Activated gamma-delta T cell (primary cell): ENCODE measurements around the gene ATG101.
A peak's percentile ranks its signal among the peaks of the same experiment; 100 is the strongest.

Source experiments
- DNase-seq: peaks from one replicate; lab custom pipeline; 2025; lab: John Stamatoyannopoulos, UW

The ATG101 gene

DNA sequence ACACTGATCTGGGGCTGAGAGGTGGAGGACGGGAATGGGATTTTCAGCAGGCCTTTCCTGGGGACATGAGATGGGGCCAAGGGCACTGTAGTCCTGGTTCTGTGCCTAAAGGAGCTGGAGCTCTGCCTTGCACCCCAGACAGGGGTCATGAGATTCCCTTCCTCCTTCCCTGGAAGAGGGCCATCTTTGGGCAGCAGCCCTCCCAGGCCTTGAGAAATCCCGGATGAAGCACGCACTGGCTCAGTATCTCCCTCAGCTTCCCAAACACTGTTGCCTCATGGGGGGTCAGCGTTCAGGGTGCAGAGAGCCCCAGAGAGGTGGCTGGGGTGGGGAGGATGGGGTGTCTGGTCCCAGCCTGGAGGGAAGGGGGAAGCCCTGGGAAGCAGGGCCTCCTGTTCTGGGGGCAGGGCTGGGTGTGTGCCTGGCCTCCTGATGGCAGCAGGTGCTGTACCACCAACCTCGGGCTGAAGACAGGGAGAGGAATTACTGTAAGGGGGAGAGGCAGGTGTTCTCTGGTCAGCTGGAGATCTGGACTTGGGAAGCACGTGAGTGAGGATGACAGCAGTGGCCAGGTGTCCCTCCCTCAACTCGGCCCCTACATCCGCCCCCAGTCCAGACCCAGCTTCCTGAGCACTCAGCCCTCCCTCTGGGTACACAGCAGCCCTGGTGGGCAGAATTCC, 26.9 kb upstream of the ATG101 start:
- no peak for DNase-seq

DNA sequence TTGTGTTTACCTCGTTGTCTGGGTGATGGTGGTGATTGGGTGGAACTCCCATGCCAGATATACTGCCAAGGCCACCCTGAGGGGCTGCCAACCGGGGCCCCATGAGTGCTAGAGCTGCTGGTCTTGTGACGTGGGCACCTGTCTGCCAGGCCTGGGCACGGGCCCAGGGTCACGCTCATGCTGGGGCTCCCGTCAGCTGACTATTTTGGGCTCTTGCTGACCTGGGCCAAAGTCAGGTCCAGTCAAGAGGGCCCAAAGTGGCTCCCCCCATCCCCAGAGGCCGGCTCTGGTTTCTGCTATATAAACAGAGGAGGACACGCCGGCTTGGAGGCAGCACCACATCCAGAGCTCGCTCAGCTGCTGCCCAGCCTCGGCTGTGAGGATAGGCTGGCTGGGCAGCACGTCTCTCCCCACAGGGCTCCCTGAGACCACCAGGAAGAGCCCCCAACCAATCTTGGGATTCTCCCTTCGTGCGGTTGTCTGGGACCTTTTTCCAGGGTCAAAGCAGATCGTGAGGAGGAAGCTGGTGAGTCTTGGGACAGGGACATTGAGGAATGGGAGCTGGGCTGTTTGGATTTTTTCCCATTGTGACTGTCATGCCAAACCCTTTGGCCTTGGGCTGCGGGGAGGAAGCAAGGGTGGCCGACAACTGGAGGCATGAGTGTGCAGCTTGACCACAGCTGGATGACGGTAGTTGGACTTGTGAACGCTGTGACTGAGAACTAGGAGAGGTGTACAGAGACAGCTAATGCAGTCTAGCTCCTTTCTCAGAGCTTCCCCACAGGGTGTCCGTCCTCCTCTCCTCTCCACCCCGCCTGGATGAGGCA, 26.2 kb upstream of the ATG101 start:
- no peak for DNase-seq

DNA sequence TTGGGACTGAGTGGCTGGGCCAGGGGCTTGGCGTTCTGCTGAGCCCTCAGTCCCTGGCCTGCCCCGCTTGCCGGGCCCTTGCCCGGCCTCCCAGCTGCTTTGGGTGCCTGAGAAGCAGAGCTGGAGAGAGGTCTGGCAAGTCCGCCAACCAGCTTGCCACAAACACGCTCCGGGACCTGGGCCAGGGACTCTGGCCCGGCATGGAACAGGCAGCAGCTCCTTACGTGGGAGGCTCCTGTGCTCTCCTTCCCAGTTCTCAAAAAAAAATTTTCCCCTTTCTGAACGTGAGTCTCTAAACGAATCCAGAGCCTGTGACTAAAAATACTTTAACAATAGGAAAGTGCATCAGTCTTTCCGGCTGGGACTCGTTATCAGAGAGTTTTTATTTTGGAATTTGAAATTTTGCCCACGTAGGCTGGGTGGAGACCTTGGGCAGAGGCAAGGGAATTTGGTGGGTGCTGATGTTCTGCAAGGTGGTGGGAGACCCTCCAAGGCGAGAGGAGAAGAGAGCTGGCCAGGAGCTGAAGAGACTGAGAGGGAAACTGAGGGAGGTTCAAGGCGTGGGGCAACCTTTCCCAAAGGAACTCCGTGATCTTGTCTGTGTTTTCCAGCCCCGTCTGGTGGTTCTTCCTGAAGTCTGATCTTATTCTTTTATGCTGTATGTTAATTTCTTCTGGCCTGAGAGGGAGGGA, 25.3 kb upstream of the ATG101 start:
- no peak for DNase-seq

DNA sequence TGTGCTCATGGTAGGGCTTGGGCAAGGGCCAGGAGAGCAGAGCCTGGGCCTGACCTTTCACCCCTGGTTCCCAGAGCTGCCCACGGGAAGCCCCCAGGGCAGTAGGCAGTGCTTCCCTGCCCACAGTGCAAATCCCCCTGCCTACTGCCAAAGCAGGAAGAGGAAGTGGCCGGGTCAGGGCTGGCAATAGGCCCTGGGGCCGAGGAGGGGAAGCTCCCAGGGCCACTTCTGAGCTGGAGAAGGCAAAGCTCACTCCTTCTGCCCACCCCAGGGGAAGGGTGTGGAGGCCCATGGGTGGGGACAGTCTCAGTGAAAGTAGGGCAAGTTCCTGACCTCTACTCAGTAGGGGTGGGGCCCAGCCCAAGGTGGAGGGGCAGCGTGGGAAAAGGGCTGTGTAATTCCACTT, 24.0 kb upstream of the ATG101 start:
- no peak for DNase-seq

DNA sequence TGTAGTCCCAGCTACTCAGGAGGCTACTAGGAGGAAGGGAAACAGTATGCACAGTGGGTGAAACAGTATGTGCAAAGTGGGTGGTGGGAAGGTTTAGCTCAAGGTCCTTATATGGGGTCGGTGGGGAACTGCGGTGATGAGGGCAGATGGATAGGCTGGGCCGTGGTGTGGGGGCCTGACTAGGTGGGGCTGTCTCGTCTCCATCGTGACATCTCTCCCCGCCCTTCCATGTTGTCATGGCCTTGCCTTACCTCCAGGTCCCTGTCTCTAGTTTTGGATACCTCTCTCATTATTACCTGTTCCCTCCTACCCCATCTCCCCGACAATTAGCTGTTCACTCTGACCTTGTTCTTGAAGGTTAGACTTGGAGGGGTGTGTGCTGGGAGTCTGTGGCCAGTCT, 22.9 kb upstream of the ATG101 start:
- no peak for DNase-seq

DNA sequence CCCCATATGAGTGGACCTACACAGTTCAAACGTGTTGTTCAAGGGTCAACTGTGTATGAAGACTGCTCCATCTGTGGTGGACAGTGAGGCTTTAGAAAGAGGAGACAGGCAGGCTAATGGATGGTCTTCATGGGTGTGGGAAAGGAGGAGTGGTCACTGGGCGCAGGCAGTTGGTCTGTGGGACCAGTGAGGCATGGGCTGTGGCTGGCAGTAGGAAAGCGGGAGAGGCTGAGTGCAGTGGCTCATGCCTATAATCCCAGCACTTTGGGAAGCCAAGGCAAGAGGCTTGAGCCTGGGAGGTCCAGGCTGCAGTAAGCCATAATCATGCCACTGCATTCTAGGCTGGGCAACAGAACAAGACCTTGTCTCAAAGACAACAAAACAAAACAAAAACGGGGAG, 20.5 kb upstream of the ATG101 start:
- DNase-seq = no peak

DNA sequence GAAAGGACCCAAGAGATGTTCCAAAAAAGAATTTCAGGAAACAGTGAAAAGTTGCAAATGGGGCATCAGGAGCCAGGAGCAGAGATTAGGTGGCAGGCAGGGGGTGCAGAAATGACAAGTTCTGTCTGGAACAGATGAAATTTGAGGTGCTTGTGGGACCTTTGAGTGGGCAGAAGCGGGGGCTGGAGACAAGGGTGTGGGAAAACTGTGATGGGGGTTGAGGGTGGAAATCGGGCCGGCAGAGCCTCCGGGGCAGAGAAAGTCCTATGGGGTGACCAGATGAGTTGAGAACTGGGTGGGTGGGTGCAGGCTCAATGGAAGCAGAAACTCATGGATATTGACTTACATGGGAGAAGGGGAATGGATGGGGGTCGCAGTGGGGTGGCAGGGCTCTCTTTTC, 20.1 kb upstream of the ATG101 start:
- DNase-seq = no peak

DNA sequence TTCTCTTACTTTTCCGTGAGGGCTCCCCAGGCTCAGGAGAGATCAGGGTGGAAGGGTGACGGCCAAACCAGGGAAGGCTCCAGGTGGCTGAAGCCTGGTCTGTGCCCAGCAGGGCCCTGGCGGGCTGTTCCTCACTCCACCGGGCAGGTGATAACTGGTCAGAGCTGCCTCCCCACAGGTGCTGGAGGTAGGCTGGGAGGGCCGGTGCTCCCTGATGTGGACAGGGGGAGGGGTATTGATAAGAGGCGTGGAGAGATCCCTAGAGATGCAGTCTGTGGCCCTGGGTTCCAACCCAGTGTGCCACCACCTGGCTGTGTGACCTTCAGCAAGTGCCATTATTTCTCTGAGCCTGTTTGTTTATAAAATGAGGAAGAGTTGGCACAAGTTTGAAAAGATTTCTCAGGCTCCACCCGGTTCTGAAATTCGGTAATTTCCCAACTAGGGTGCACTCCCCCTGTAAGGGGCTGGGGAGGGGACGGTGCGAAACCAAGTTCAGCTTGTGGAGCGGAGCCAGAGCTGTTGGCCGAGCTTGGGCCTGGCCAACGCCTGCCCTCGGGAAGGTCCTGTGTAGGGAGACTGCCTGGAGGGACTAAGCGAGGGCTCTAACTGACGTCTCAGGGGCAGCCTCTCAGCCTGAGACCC, 19.5 kb upstream of the ATG101 start:
- no peak for DNase-seq

DNA sequence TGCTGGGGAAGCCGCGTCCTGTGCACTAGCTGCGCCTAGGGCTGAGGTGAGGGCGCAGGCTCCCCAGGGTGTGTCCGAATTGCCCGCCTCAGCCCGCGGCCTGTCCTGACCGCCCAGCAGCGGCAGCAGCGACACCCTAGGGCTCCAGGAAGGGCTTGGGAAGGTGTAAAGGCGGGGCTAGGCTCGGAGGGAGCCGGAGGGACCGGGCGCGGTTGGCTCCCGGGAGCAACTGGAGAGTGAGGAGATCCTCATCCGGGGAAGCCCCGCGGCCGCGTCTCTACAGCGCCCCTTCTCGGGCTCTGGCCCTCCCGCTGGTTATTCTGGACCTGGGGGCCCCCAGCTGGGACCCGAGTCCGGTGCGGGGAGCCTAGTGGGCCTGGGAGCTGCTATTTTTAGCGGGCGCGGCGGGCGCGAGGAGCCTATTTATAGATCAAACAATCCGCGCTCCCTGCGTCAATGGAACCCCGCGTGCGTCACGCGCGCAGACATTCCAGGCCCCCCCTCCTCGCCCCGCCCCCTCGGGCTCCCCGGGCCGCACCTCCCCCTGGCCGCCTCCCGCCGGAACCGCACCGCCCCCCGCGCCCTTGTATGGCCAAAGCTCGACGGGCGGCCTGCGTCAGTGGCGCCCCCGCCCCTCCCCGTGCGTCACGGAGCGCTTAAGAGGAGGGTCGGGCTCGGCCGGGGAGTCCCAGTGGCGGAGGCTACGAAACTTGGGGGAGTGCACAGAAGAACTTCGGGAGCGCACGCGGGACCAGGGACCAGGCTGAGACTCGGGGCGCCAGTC, 18.8 kb upstream of the ATG101 start, which contains the start of gene NR4A1:
Gene NR4A1 (plus strand): TSS at position 685 of the 784 bp plus-strand sequence. CDS start 2,887 bp downstream, outside the sequence.
- peak; percentile 100 for DNase-seq

DNA sequence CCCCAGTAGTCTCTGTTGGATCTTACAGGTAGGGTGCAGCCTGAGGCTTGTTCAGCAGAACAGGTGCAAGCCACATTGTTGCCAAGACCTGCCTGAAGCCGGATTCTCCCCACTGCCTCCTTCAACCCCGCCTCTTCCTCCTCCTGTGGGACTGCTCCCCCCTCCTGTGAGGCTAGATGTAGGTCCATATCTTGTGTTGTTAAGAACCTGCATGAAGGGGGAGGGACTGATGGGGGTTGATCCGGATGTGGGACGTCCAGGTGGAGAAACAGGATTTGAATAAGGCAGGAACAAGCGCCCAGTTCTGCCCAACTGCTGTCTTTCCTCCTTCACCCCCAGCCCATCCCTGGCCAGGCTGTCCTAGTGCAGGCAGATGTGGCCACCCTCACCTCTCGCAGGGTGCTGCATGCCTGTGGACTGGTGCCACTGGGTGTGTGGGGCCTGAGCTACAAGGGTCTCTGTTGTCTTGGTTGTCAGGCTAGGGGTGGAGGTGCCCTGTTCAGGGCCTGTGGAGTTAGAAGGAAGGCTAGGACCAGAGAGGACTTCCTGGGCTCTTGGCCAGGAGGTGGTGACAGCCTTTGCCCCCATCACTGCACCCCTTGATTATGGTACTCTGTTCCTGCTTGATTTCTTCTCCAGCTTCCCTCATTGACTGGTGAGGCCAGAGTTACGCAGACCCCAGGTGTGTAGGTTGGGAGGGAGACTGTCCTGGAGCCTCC, 17.2 kb upstream of the ATG101 start:
- DNase-seq = no peak

DNA sequence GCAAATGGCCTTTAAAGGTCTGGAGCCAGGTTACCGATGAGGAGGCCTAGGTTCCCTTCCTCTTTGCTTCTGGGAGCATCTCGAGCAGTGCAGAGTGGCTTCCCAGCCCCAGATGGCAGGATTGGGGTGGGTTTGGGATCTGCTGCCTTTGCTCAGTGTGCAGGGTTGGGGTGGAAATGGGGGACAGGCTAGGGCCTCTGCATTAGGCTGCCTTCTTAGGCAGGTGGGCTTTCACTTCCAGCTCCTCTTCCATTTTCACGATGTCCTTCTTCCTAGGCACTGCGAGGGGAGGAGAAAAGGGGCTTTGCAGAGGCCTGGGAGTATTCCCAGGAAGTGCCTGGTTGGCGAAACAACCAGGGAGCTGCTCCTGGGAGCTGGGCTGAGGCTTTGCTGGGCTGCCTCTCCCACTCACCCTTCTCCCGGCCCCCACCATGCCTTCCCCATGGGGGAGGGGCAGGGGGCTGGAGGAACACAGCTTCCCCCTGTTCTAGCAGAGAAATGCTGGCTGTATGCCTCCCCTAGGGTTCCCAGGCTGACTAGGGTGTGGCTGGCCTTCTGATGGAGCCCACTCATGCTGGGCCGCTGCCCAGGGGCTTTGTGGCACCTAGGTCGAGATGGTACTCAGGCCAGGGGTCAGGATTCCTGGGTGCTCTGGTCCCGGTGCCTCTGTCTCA, 16.1 kb upstream of the ATG101 start:
- DNase-seq = no peak

DNA sequence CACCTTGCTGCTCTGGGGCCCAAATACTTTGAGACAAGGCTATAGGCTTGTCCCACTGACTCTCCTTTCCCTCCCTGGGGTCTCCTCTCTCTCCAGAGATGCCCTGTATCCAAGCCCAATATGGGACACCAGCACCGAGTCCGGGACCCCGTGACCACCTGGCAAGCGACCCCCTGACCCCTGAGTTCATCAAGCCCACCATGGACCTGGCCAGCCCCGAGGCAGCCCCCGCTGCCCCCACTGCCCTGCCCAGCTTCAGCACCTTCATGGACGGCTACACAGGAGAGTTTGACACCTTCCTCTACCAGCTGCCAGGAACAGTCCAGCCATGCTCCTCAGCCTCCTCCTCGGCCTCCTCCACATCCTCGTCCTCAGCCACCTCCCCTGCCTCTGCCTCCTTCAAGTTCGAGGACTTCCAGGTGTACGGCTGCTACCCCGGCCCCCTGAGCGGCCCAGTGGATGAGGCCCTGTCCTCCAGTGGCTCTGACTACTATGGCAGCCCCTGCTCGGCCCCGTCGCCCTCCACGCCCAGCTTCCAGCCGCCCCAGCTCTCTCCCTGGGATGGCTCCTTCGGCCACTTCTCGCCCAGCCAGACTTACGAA, 15.4 kb upstream of the ATG101 start:
- DNase-seq = no peak

DNA sequence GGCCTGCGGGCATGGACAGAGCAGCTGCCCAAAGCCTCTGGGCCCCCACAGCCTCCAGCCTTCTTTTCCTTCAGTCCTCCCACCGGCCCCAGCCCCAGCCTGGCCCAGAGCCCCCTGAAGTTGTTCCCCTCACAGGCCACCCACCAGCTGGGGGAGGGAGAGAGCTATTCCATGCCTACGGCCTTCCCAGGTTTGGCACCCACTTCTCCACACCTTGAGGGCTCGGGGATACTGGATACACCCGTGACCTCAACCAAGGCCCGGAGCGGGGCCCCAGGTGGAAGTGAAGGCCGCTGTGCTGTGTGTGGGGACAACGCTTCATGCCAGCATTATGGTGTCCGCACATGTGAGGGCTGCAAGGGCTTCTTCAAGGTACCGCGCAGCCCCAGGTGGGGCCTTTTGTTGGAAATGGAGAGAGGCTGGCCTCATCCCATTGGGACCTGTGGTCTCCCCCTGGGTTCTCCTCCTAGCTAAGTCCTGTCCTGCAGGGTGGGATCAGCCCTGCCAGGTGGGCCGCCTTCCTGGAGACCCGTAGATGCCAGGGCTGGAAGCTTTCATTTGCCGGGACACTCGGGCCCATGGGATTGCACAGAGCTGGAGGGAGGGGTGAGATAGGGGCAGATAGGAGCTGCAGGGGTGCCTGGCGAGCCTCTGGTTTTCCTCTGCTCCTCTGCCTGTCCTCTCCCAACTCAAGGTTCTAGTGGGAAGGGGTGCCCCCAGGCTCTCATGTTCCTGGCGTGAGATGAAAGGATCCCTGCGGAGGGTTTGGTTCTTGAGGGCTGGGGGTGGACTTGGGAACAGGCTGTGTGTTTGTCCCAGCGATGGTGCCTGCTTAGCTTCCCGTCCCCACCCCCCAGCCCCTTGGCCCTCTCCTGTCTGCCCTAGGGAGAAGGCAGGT, 14.7 kb upstream of the ATG101 start:
- DNase-seq = no peak

DNA sequence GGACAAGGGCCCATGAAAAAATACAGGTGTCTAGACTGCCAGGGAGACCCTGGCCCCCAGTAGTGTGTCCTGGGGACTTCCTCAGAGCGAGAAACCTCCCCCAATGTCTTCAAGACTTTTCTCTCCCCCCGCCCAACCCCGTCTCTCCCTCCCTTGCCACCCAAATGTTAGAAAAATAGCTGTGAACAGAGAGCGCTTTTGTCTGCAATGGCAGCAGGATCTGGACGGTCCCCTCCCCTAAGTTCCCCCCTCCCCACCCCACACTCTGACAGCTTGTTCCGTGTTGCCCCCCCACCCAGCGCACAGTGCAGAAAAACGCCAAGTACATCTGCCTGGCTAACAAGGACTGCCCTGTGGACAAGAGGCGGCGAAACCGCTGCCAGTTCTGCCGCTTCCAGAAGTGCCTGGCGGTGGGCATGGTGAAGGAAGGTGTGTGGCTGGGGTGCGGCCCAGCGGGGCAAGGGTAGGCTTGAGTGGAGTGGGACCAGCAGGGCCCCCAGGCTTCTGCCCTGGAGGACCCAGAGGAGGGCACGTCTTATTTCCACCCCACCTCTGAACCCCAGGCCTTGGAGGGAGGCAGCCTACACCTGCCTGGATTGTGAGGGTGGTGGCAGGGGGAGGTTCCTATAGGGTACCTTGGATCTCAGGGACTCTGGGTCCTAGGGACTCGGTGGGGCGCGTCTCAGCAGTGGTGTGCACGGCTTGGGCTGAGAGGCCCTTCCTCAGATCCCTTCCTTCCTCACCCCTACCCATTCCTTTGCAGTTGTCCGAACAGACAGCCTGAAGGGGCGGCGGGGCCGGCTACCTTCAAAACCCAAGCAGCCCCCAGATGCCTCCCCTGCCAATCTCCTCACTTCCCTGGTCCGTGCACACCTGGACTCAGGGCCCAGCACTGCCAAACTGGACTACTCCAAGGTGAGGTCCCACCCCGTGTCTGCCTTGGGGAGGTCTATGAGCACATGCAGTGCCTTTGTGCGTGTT, 13.8 kb upstream of the ATG101 start:
- DNase-seq = no peak

DNA sequence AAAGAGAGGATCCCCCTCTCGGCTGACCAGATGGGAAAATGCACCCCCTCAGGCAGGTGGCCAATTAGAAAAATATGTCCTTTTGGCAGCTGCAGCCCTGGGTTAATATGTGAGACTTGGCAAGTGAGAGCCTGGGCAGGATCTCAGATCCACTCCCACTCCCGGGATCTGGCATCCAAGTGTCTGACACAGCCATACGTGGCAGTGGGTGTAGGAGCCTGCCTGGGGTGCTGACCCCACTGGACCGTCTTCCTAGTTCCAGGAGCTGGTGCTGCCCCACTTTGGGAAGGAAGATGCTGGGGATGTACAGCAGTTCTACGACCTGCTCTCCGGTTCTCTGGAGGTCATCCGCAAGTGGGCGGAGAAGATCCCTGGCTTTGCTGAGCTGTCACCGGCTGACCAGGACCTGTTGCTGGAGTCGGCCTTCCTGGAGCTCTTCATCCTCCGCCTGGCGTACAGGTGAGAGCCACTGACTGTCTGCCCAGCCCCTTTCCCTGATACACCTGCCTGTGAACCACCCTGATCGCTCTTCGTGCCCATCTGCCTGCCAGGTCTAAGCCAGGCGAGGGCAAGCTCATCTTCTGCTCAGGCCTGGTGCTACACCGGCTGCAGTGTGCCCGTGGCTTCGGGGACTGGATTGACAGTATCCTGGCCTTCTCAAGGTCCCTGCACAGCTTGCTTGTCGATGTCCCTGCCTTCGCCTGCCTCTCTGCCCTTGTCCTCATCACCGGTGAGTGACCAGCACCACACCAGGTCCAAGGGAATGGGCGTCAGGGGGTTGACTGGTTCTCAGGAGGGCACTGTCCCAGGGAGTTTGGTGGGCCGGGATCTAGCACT, 12.8 kb upstream of the ATG101 start:
- DNase-seq = no peak
